ENCODE results near the gene A4GALT. TPM values are rescaled to one million over a fixed set of nuclear protein-coding genes. Genes with fewer than 3 reads are reported as not detected.
A peak's percentile ranks its signal among the peaks of the same experiment; 100 is the strongest.

The A4GALT gene
- total RNA-seq, 1 donor, result 11.2 TPM

DNA sequence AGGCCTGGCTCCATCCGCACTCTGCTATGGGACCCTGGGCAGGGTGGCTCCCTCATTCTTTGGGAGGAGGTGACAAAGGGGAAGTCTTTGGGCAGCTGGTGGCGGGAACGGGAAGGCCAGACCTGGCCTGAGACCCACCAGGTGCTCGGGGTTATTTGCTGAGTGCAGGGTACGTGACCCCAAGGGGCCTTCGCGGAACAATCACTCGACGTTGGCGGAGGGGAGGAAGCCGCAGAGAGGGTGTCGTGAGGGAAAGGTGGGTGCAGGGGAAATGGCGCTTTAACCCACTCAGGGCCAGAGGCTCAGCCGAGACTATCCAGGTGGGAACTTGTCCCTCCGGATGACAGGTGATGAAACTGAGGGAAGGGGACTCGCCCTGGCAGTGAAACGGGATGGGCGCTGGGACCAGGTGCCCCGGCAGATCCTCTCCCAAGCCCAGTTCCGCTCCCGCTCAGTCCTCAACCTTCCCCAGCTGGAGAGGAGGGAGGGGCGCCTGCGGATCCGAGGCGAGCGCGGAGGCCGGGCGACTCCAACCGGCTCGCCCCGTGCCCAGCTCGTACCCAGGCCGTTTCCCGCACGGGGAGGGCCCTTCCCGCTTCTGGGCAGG lies 911 bp downstream of the A4GALT start:
- no peak for DNase-seq (ENCODE audit: low read depth)
- TF ChIP-seq, protein P1, sequence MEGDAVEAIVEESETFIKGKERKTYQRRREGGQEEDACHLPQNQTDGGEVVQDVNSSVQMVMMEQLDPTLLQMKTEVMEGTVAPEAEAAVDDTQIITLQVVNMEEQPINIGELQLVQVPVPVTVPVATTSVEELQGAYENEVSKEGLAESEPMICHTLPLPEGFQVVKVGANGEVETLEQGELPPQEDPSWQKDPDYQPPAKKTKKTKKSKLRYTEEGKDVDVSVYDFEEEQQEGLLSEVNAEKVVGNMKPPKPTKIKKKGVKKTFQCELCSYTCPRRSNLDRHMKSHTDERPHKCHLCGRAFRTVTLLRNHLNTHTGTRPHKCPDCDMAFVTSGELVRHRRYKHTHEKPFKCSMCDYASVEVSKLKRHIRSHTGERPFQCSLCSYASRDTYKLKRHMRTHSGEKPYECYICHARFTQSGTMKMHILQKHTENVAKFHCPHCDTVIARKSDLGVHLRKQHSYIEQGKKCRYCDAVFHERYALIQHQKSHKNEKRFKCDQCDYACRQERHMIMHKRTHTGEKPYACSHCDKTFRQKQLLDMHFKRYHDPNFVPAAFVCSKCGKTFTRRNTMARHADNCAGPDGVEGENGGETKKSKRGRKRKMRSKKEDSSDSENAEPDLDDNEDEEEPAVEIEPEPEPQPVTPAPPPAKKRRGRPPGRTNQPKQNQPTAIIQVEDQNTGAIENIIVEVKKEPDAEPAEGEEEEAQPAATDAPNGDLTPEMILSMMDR (IDR thresholded peaks at IDR 0.05; ENCODE audit: insufficient read depth, low read depth, low read length), result no peak
- peak overlapping the region; percentile 70 for H3K4me3 ChIP-seq (ENCODE audit: low read depth, low read length)

DNA sequence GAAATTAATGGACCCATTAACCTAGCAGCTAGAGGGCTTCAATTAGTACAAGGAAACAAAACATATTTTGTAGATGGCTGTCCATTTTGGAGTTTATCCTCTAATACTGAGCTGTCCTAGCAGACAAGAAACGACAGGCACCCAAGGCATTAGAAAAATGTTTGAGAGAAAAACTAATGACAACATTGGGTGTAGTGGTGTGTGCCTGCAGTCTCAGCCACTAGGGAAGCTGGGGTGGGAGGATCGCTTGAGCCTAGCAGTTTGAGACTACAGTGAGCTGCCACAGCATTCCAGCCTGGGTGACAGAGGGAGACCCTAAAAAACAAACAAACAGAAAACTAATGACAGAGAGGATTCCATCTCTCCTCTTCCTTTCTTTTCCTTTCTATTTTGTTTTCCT lies 1.5 kb downstream of the A4GALT start:
- TF ChIP-seq, protein P1 (IDR thresholded peaks at IDR 0.05; ENCODE audit: insufficient read depth, low read depth, low read length), result no peak
- no peak for DNase-seq (ENCODE audit: low read depth)
- H3K4me3 ChIP-seq (ENCODE audit: low read depth, low read length), result peak overlapping the region; percentile 70

DNA sequence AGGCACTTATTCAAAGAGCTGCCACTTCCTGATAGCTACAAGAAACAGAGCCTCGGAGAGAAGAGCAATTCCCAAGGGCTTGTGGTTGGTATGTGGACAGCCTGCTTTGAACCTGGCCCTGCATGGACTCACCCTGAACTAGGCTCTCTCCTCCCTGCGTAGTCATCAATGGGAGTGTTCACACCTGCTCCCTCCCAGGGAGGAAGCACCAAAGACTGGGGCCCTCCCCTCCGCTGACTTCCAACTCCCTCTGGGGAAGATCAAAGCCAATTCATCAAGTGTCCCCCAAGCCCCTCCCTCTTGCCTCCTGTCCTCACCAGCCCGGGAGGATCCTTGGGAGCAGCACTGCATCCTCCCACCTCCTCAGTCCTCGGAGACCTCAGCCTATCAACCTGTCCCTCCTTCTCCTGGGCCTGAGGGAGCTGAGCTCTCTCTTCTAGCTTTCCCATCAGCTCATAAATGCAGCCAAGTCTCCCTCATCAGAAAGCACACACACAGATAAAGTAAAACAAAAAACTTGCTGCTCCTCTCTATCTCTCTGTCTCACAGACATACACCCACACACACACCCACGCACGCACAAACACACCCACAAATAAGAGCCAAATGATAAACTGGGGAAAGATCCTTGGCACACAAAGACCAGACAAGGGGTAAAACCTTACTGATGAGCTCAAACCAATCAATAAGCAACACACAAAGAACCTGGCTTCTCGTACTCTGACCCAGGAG lies 3.3 kb downstream of the A4GALT start:
- TF ChIP-seq, protein P1 (IDR thresholded peaks at IDR 0.05; ENCODE audit: insufficient read depth, low read depth, low read length), result no peak
- H3K4me3 ChIP-seq (ENCODE audit: low read depth, low read length), result no peak overlapping the region
- DNase-seq (ENCODE audit: low read depth), result peak; percentile 36

DNA sequence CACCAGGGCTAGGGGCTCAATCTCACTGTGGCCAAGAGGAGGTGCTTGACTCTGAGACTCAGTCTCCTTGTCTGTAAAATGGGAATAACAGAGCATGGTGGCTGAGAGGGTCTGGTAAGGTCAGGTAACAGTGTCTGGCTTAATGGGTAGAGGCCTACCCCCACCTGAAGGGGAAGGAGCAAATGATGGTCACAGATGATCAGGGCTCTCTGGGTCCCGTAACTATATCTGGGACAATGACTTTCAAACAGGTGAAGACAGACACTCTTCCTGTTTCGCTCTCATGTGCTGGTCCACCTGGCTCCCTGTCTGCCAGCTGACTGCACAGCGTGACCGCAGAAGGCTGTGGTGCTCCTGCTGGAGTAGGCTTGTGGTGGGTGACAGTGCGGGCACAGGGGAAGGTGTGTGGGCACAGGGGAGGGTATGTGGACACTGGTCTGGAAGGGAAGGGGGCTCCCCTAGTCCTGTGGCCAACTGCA lies 4.0 kb downstream of the A4GALT start:
- DNase-seq (ENCODE audit: low read depth), result no peak
- TF ChIP-seq, protein P1 (IDR thresholded peaks at IDR 0.05; ENCODE audit: insufficient read depth, low read depth, low read length), result no peak
- H3K4me3 ChIP-seq (ENCODE audit: low read depth, low read length), result no peak overlapping the region

DNA sequence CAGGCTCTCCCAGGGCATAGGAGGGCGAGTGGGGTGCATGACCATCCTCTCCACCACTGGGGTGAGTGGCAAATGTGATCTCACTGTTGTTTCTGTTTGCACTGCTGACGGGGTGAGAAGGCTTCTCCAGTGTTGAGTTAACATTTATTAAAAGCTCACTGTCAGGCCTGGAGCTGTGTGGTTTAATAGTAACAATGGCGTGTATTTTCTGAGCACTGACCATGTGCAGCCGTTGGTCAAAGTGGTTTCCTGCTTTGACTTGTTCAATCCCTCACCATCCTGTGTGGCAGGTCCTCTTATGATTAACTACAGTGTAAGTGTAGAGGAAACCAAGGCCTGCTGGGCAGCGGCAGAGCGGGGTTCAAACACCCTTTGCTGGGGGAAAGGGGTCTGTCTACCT lies 4.4 kb downstream of the A4GALT start:
- no peak for DNase-seq (ENCODE audit: low read depth)
- TF ChIP-seq, protein P1 (IDR thresholded peaks at IDR 0.05; ENCODE audit: insufficient read depth, low read depth, low read length), result no peak
- no peak overlapping the region for H3K4me3 ChIP-seq (ENCODE audit: low read depth, low read length)

DNA sequence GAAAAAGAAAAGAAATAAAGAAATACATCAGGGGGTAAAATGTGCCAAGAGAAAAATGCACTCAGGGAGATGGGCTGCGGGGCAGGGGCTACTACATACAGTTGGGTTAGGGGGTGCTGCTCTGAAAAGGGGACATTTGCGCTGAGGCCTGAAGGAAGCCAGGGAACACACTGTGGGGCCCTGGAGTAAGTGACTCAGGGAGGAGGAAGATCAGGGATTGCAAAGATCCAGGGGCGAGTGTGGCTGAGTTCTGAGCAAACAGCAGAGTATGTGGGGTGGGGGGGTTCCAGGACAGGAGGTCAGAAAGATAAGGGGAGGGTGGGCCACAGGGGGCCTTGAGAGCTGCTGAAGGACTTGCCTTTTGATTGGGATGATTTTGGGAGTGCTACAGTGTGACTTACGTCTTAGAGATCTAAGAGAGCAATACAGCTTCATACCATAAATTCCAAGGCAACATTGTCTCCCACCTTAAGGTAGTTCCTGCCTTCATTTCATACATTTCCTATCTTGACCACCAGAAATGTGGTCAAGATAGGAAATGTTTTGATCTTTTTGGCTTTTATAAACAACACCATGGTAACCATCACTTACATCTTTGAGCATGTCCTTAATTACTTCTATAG lies 5.8 kb downstream of the A4GALT start:
- TF ChIP-seq, protein P1 (IDR thresholded peaks at IDR 0.05; ENCODE audit: insufficient read depth, low read depth, low read length), result no peak
- peak; percentile 27 for DNase-seq (ENCODE audit: low read depth)
- H3K4me3 ChIP-seq (ENCODE audit: low read depth, low read length), result no peak overlapping the region

Data from fibroblast of villous mesenchyme (primary cell).